ENCODE data around the gene SBF2. TPM values are rescaled to one million over a fixed set of nuclear protein-coding genes. Genes with fewer than 3 reads are reported as not detected.
A peak's percentile ranks its signal among the peaks of the same experiment; 100 is the strongest.

Gene SBF2
- total and polyA plus RNA-seq, 2 of the 13 experiments (the other 11 are each of a cell fraction or from before 2014, with no cell fraction given): 24.0 to 45.8 TPM

GRCh38 chr11:10293423-10294289 is at the start of gene SBF2 (continued):
- TF ChIP-seq JARID2 (CRISPR knock-in tag; IDR thresholded peaks at IDR 0.05; ENCODE audit: insufficient replicate concordance) (no peak), PPARG (CRISPR knock-in tag; conservative IDR thresholded peaks at IDR 0.05) (0 out of 2 replicates have a peak, but pooled peaks have one; percentile 26), U2AF1 (optimal IDR thresholded peaks at IDR 0.05; ENCODE audit: low read depth, low read length) (no peak), SCMH1 (CRISPR knock-in tag; IDR thresholded peaks at IDR 0.05; ENCODE audit: borderline replicate concordance) (no peak), ZNF142 (CRISPR knock-in tag; IDR thresholded peaks at IDR 0.05) (no peak), ZNF646 (CRISPR knock-in tag; IDR thresholded peaks at IDR 0.05) (no peak), ZFP36 (IDR thresholded peaks at IDR 0.05; ENCODE audit: borderline replicate concordance, low read depth, low read length, partially characterized antibody) (no peak), MNT (IDR thresholded peaks at IDR 0.05) (no peak), HDAC6 (IDR thresholded peaks at IDR 0.05; ENCODE audit: low read depth, low read length) (no peak), ZNF496 (CRISPR knock-in tag; IDR thresholded peaks at IDR 0.05; ENCODE audit: insufficient replicate concordance) (no peak), SP140L (CRISPR knock-in tag; IDR thresholded peaks at IDR 0.05; ENCODE audit: borderline replicate concordance) (no peak), CHD2 (IDR thresholded peaks at IDR 0.05; ENCODE audit: low read depth, low read length) (no peak), ZFP62 (CRISPR knock-in tag; IDR thresholded peaks at IDR 0.05) (no peak), ELF1 (CRISPR knock-in tag; IDR thresholded peaks at IDR 0.05) (peak; percentile 46), ZBTB1 (CRISPR knock-in tag; IDR thresholded peaks at IDR 0.05; ENCODE audit: borderline replicate concordance) (no peak)
